Measurements from ENCODE around the gene HIVEP3.

The HIVEP3 gene

GRCh38 chr1:41663671-41664400 lies 254.9 kb downstream of the HIVEP3 start:
- no peak for DNase-seq
- TF ChIP-seq POLR2A (IDR thresholded peaks at IDR 0.05; ENCODE audit: low read length) (no peak), GATA1 (IDR thresholded peaks at IDR 0.05; ENCODE audit: low read depth, low read length) (no peak)

- DNase-seq: no peak
- TF ChIP-seq POLR2A (IDR thresholded peaks at IDR 0.05; ENCODE audit: low read length) (no peak), GATA1 (IDR thresholded peaks at IDR 0.05; ENCODE audit: low read depth, low read length) (no peak)
Measured at GRCh38 chr1:41662765-41663437, 255.8 kb downstream of the HIVEP3 start.

GRCh38 chr1:41662061-41662764 lies 256.5 kb downstream of the HIVEP3 start:
- TF ChIP-seq GATA1 (IDR thresholded peaks at IDR 0.05; ENCODE audit: low read depth, low read length) (no peak), POLR2A (IDR thresholded peaks at IDR 0.05; ENCODE audit: low read length) (no peak)
- DNase-seq: no peak

GRCh38 chr1:41661428-41662060 lies 257.2 kb downstream of the HIVEP3 start:
- no peak for DNase-seq
- TF ChIP-seq POLR2A (IDR thresholded peaks at IDR 0.05; ENCODE audit: low read length): no peak

- DNase-seq: no peak
- TF ChIP-seq POLR2A (IDR thresholded peaks at IDR 0.05; ENCODE audit: low read length): no peak
- no peak for TF ChIP-seq GATA1 (IDR thresholded peaks at IDR 0.05; ENCODE audit: low read depth, low read length)
Measured at GRCh38 chr1:41660570-41661427, 257.9 kb downstream of the HIVEP3 start.

GRCh38 chr1:41659903-41660302 lies 258.8 kb downstream of the HIVEP3 start:
- DNase-seq: no peak
- TF ChIP-seq GATA1 (IDR thresholded peaks at IDR 0.05; ENCODE audit: low read depth, low read length) (no peak), POLR2A (IDR thresholded peaks at IDR 0.05; ENCODE audit: low read length) (no peak)

GRCh38 chr1:41659159-41659495 lies 259.6 kb downstream of the HIVEP3 start:
- TF ChIP-seq POLR2A (IDR thresholded peaks at IDR 0.05; ENCODE audit: low read length) (no peak), GATA1 (IDR thresholded peaks at IDR 0.05; ENCODE audit: low read depth, low read length) (no peak)
- DNase-seq: no peak

GRCh38 chr1:41658431-41659158 lies 260.1 kb downstream of the HIVEP3 start:
- no peak for DNase-seq
- TF ChIP-seq POLR2A (IDR thresholded peaks at IDR 0.05; ENCODE audit: low read length): no peak
- TF ChIP-seq GATA1 (IDR thresholded peaks at IDR 0.05; ENCODE audit: low read depth, low read length): no peak

GRCh38 chr1:41657679-41658295 lies 260.9 kb downstream of the HIVEP3 start:
- TF ChIP-seq POLR2A (IDR thresholded peaks at IDR 0.05; ENCODE audit: low read length) (no peak), GATA1 (IDR thresholded peaks at IDR 0.05; ENCODE audit: low read depth, low read length) (no peak)
- no peak for DNase-seq

- DNase-seq: no peak
- TF ChIP-seq POLR2A (IDR thresholded peaks at IDR 0.05; ENCODE audit: low read length): no peak
- TF ChIP-seq GATA1 (IDR thresholded peaks at IDR 0.05; ENCODE audit: low read depth, low read length): no peak
Measured at GRCh38 chr1:41656825-41657500, 261.8 kb downstream of the HIVEP3 start.

GRCh38 chr1:41656068-41656467 lies 262.7 kb downstream of the HIVEP3 start:
- TF ChIP-seq GATA1 (IDR thresholded peaks at IDR 0.05; ENCODE audit: low read depth, low read length) (no peak), POLR2A (IDR thresholded peaks at IDR 0.05; ENCODE audit: low read length) (no peak)
- DNase-seq: no peak

GRCh38 chr1:41655632-41656031 lies 263.1 kb downstream of the HIVEP3 start:
- no peak for DNase-seq
- TF ChIP-seq POLR2A (IDR thresholded peaks at IDR 0.05; ENCODE audit: low read length) (no peak), GATA1 (IDR thresholded peaks at IDR 0.05; ENCODE audit: low read depth, low read length) (no peak)

All from erythroblast (primary cell).